T-helper 22 cell (primary cell): ENCODE measurements around the gene RAD51B.

ENCODE experiments used
- DNase-seq: peaks from one replicate; pipeline ENCODE4 v3.0.0-alpha.2; 2020; ENCODE audit warnings: low read depth

Gene RAD51B

GRCh38 chr14:68527329-68527851, 707.8 kb downstream of the RAD51B start:
- DNase-seq, result no peak

GRCh38 chr14:68528040-68528687, 708.6 kb downstream of the RAD51B start:
- no peak for DNase-seq

- no peak for DNase-seq
These were observed 710.9 kb downstream of the RAD51B start for GRCh38 chr14:68530443-68530842.

- DNase-seq, result no peak
These were observed 712.9 kb downstream of the RAD51B start for GRCh38 chr14:68532496-68532895.

GRCh38 chr14:68534276-68534675, 714.7 kb downstream of the RAD51B start:
- DNase-seq, result no peak

- no peak for DNase-seq
These were observed 715.9 kb downstream of the RAD51B start for GRCh38 chr14:68535404-68536017.

- DNase-seq, result no peak
These were observed 716.4 kb downstream of the RAD51B start for GRCh38 chr14:68536018-68536410.

GRCh38 chr14:68538639-68539038, 719.1 kb downstream of the RAD51B start:
- no peak for DNase-seq

- DNase-seq, result no peak
These were observed 719.7 kb downstream of the RAD51B start for GRCh38 chr14:68539241-68539737.

GRCh38 chr14:68539789-68540188, 720.2 kb downstream of the RAD51B start:
- DNase-seq, result no peak

- DNase-seq, result no peak
These were observed 721.8 kb downstream of the RAD51B start for GRCh38 chr14:68541178-68541896.

- DNase-seq, result no peak
These were observed 722.8 kb downstream of the RAD51B start for GRCh38 chr14:68542346-68542745.

- DNase-seq, result no peak
These were observed 723.9 kb downstream of the RAD51B start for GRCh38 chr14:68543516-68543915.

GRCh38 chr14:68544081-68544892, 724.7 kb downstream of the RAD51B start:
- DNase-seq, result no peak

GRCh38 chr14:68546839-68547238, 727.3 kb downstream of the RAD51B start:
- DNase-seq, result no peak

- DNase-seq, result no peak
These were observed 728.0 kb downstream of the RAD51B start for GRCh38 chr14:68547305-68548193.

GRCh38 chr14:68548194-68549076, 728.9 kb downstream of the RAD51B start:
- no peak for DNase-seq

- DNase-seq, result no peak
These were observed 730.7 kb downstream of the RAD51B start for GRCh38 chr14:68550338-68550715.

GRCh38 chr14:68551045-68551683, 731.6 kb downstream of the RAD51B start:
- DNase-seq, result no peak

- DNase-seq, result no peak
These were observed 732.5 kb downstream of the RAD51B start for GRCh38 chr14:68552075-68552474.
